GM10248 (cell line): ENCODE measurements around the gene G2E3.

Source experiments
- CTCF ChIA-PET: fragments of 300-600 bp; sonication (Branson Sonifier 250); formaldehyde crosslinking; extraction: SDS; loops from one replicate; lab custom pipeline; 2021; ENCODE audit warnings: antibody characterized with exemption; lab: Yijun Ruan, JAX
- POLR2A ChIA-PET: fragments of 350-650 bp; sonication (Branson Sonifier 250); formaldehyde crosslinking; extraction: SDS; loops from one replicate; lab custom pipeline; 2020; ENCODE audit warnings: antibody characterized with exemption; lab: Yijun Ruan, JAX
- DNase-seq: peaks from one replicate; pipeline ENCODE4 v3.0.0; 2012; ENCODE audit errors: extremely low spot score
- TF ChIP-seq, protein P1 (sequence below): IDR thresholded peaks from 2 replicates; pipeline ENCODE4 v1.5.1; 2012; ENCODE audit warnings: mild to moderate bottlenecking, low read depth; ENCODE audit errors: extremely low read depth, missing control alignments, control extremely low read depth

Gene G2E3

GRCh38 chr14:30558362-30558674 is 640 bp upstream of the G2E3 start:
- TF ChIP-seq, protein P1, sequence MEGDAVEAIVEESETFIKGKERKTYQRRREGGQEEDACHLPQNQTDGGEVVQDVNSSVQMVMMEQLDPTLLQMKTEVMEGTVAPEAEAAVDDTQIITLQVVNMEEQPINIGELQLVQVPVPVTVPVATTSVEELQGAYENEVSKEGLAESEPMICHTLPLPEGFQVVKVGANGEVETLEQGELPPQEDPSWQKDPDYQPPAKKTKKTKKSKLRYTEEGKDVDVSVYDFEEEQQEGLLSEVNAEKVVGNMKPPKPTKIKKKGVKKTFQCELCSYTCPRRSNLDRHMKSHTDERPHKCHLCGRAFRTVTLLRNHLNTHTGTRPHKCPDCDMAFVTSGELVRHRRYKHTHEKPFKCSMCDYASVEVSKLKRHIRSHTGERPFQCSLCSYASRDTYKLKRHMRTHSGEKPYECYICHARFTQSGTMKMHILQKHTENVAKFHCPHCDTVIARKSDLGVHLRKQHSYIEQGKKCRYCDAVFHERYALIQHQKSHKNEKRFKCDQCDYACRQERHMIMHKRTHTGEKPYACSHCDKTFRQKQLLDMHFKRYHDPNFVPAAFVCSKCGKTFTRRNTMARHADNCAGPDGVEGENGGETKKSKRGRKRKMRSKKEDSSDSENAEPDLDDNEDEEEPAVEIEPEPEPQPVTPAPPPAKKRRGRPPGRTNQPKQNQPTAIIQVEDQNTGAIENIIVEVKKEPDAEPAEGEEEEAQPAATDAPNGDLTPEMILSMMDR: no peak
- DNase-seq: peak; percentile 13
- POLR2A ChIA-PET: no interaction called here
- CTCF ChIA-PET: interaction anchor here (1.3 kb wide), 1 partner anchor 25 kb away, joined by 3 read pairs; no protein-coding TSS in a partner anchor

- TF ChIP-seq, protein P1: no peak
- ChIA-PET CTCF (no interaction called here), POLR2A (no interaction called here)
- peak; percentile 18 for DNase-seq
These were observed 707 bp downstream of the G2E3 start for GRCh38 chr14:30559638-30560091.

DNA sequence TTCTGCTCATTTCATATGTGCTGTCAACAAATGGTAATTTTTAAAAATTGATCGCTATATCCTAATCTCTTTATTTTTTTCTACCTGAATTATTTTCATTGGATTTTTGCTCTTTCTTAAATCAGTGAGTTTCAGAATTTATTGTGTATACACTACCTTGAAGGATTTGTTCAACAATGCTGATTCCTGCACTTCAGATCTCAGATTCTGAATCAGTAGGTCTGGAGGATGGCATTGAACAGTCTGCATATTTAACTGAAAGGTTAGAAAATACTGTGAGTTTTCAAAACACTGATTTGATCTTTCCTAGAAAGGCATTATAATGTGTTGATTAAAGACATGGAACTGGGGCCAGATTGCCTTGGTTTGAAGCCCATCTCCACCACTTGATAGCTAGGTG is 1.6 kb downstream of the G2E3 start:
- no peak for DNase-seq
- ChIA-PET POLR2A (no interaction called here), CTCF (no interaction called here)
- TF ChIP-seq, protein P1: no peak

DNA sequence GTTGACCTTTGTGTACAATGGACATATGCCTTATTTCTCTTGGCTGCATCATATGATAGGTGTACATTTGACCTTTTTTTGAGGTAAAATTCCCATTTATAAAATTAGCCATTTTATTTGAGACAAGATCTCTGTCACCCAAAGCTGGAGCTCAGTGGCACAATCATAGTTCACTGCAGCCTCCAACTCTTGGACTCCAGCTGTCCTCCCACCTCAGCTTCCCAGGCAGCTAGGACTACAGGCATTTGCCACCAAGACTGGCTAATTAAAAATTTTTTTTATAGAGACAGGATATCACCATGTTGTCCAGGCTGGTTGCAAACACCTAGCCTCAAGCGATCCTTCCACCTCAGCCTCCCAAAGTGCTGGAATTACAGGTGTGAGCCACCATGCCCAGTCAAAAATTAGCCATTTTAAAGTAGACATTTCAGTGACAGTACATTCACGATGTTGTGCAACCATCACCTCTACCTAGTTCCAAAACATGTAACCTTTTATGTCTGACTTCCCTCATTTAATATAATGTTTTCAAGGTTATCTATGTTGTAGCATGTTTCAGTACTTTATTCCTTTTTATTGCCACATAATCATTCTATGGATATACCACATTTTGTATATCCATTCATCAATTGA is 5.4 kb downstream of the G2E3 start:
- TF ChIP-seq, protein P1: no peak
- ChIA-PET CTCF (interaction anchor here (1.8 kb wide), 1 partner anchor 8 kb away, joined by 5 read pairs; no protein-coding TSS in a partner anchor), POLR2A (no interaction called here)
- no peak for DNase-seq

DNA sequence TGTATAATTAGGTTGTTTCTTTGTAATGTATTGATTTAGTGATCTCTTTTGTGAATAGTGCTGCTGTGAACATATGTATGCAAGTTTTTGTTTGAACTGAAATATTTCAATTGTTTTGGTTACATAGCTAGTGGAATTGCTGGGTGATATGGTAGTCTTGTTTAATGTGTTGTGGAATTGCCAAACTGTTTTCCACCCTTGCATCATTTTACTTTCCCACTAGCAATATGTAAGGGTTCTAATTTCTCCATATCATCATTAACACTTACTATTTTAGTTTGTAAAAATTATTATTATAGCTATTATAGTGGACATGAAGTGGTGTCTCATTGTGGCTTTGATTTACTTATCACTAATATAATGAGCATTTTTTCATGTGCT is 5.9 kb downstream of the G2E3 start:
- ChIA-PET POLR2A (no interaction called here), CTCF (no interaction called here)
- DNase-seq: no peak
- TF ChIP-seq, protein P1: no peak

DNA sequence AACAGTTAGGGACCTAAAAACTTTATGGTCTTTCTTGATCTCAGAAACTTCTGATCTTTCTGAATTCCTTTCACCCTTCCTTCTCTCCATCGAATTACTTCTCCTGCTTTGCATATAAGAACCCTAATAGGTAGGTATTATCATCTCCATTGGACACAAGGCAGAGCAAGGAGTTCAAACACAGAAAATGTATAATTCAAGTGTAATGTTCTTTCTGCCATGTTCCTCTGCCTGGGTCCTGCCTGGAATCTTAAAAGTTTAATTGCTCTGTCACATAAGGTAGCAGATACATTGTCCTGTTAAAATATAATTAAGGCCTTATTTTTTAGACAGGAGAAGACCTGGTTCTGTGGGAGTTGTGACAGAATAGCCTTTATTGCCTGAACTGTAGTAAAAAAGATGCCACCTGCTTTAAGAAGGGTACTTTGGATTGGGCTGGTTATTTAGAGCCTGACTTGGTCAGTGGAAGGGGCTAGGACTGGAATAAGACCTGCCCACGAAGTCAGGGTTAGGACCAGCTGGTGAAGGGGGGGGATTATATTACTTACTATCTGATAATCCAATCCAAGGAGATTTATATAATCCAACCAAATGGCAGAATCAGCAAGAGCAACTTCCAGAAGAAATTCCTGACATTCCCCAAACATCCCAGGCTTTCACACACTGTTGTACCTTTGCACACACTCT is 10.4 kb downstream of the G2E3 start:
- DNase-seq: no peak
- CTCF ChIA-PET: no interaction called here
- POLR2A ChIA-PET: no interaction called here
- TF ChIP-seq, protein P1: no peak

DNA sequence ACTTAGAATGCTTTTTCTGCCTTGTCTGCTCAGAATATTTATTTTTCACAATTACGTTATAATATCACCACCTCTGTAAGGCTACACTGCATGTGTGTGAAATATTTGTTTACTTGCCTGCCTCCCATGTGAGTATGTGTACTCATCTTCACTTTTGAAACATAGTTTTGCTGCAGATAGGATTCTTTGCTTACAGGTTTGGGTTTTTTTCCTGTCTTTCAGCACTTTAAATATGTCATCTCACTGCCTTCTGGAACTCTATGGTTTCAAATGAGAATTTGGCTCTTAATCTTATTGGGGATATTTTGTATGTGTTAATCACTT is 10.9 kb downstream of the G2E3 start:
- ChIA-PET CTCF (no interaction called here), POLR2A (no interaction called here)
- no peak for DNase-seq
- TF ChIP-seq, protein P1: no peak
